Measurements from ENCODE around the gene ETV3.

Gene ETV3

GRCh38 chr1:157131281-157131680, 6.9 kb downstream of the ETV3 start:
- in situ Hi-C loops (cut with HindIII; ENCODE audit: low sequenced_read_pairs) = no loop called here
- no peak overlapping the region for H3K4me3 ChIP-seq (ENCODE audit: low read depth, low read length)
- no peak for DNase-seq (ENCODE audit: low read depth)
- no peak for TF ChIP-seq CTCF (IDR thresholded peaks at IDR 0.05; ENCODE audit: low read depth, low read length, missing control alignments)

- H3K4me3 ChIP-seq (ENCODE audit: low read depth, low read length) = no peak overlapping the region
- no peak for DNase-seq (ENCODE audit: low read depth)
- TF ChIP-seq CTCF (IDR thresholded peaks at IDR 0.05; ENCODE audit: low read depth, low read length, missing control alignments) = no peak
- in situ Hi-C loops (cut with HindIII; ENCODE audit: low sequenced_read_pairs) = no loop called here
Observed at GRCh38 chr1:157124855-157125254, 13.3 kb downstream of the ETV3 start.

GRCh38 chr1:157119448-157119847, 18.7 kb downstream of the ETV3 start:
- TF ChIP-seq CTCF (IDR thresholded peaks at IDR 0.05; ENCODE audit: low read depth, low read length, missing control alignments) = no peak
- in situ Hi-C loops (cut with HindIII; ENCODE audit: low sequenced_read_pairs) = no loop called here
- no peak for DNase-seq (ENCODE audit: low read depth)
- H3K4me3 ChIP-seq (ENCODE audit: low read depth, low read length) = no peak overlapping the region

- H3K4me3 ChIP-seq (ENCODE audit: low read depth, low read length) = no peak overlapping the region
- DNase-seq (ENCODE audit: low read depth) = no peak
- in situ Hi-C loops (cut with HindIII; ENCODE audit: low sequenced_read_pairs) = no loop called here
- TF ChIP-seq CTCF (IDR thresholded peaks at IDR 0.05; ENCODE audit: low read depth, low read length, missing control alignments) = no peak
Observed at GRCh38 chr1:157119008-157119407, 19.2 kb downstream of the ETV3 start.

- no peak overlapping the region for H3K4me3 ChIP-seq (ENCODE audit: low read depth, low read length)
- DNase-seq (ENCODE audit: low read depth) = no peak
- in situ Hi-C loops (cut with HindIII; ENCODE audit: low sequenced_read_pairs) = no loop called here
- no peak for TF ChIP-seq CTCF (IDR thresholded peaks at IDR 0.05; ENCODE audit: low read depth, low read length, missing control alignments)
Observed at GRCh38 chr1:157117527-157118057, 20.6 kb downstream of the ETV3 start.

- no peak for DNase-seq (ENCODE audit: low read depth)
- no peak overlapping the region for H3K4me3 ChIP-seq (ENCODE audit: low read depth, low read length)
- TF ChIP-seq CTCF (IDR thresholded peaks at IDR 0.05; ENCODE audit: low read depth, low read length, missing control alignments) = no peak
- in situ Hi-C loops (cut with HindIII; ENCODE audit: low sequenced_read_pairs) = no loop called here
Observed at GRCh38 chr1:157116737-157117103, 21.5 kb downstream of the ETV3 start.

Measured in astrocyte of the cerebellum (primary cell).